ENCODE data around the gene FUS. TPM values are rescaled to one million over a fixed set of nuclear protein-coding genes. Genes with fewer than 3 reads are reported as not detected.

The FUS gene
- total and polyA plus RNA-seq, 9 of the 15 experiments (the other 6 are each of a cell fraction or from before 2014, with no cell fraction given) = 43.9 to 575 (median 87.2) TPM

- ATAC-seq (no peak), DNase-seq (ENCODE audit: extremely low read depth in 1 of 4, low spot score in 3 of 4) (no peak), FAIRE-seq (no peak)
- TF ChIP-seq RBFOX2 (IDR thresholded peaks at IDR 0.05; ENCODE audit: low read depth, low read length) (no peak), CEBPB (tag; IDR thresholded peaks at IDR 0.05) (peak; percentile 70)
- Histone ChIP-seq H3K4me1 (replicated peaks in 1 of 2; ENCODE audit: control insufficient read depth in 2 of 2, insufficient read depth in 2 of 2, low read length in 2 of 2) (peaks cover 11 to 51% of the 10 kb centered on the region in 2 experiments), H3K79me2 (ENCODE audit: control insufficient read depth, insufficient read depth, low read length) (no peaks in the 10 kb centered on the region), H3K9ac (ENCODE audit: insufficient read depth in 1 of 2, low read depth in 2 of 2, low read length in 2 of 2) (no peak overlapping the region), H3K27ac (ENCODE audit: extremely low read depth, low read depth, low read length) (no peak overlapping the region), H3K9me3 (replicated peaks; ENCODE audit: control insufficient read depth, insufficient read depth, low read depth, low read length) (no peaks in the 10 kb centered on the region), H3K27me3 (ENCODE audit: control insufficient read depth in 2 of 2, insufficient read depth in 2 of 2, low read length in 2 of 2) (peaks cover 15 to 21% of the 10 kb centered on the region in 2 experiments; a peak in 4 of 5 replicates), H3K36me3 (ENCODE audit: control insufficient read depth, insufficient read depth, low read length) (no peaks in the 10 kb centered on the region), H2AFZ (ENCODE audit: low read depth, low read length) (no peak overlapping the region), H3K4me2 (ENCODE audit: insufficient read depth, low read length) (no peak overlapping the region), H4K20me1 (replicated peaks; ENCODE audit: control insufficient read depth, insufficient read depth, low read length) (no peaks in the 10 kb centered on the region; the same call in 1 of the 2 replicates), H3K9me1 (ENCODE audit: control insufficient read depth, insufficient read depth, low read length) (no peaks in the 10 kb centered on the region), H3K4me3 (no peak overlapping the region)
- 10% methylated on average over 12 of the region's 12 CpGs for WGBS (ENCODE audit: insufficient coverage, low coverage, missing lambda C conversion rate)
- intact Hi-C loops (cut with micrococcal nuclease) = loop anchor here (10.0 kb wide), 1 partner anchor 161 kb away; the partner anchor contains the start of gene HSD3B7
- BruUV-seq (replicated peaks) = no TSS peak
- POLR2A ChIA-PET = interaction anchor here (0.6 to 3.5 kb wide), 7 partner anchors 11 to 143 kb away, joined by 3 to 24 read pairs (median 3); partner anchors contain the start of gene FUS
- in situ Hi-C loops (cut with MboI) = no loop called here
- CTCF ChIA-PET (ENCODE audit: low intra/inter-chr PET ratio) = no interaction called here
These were observed 34.4 kb upstream of the FUS start for GRCh38 chr16:31145398-31145990.

GRCh38 chr16:31147574-31147973, 32.4 kb upstream of the FUS start:
- DNase-seq (ENCODE audit: extremely low read depth in 1 of 4, low spot score in 3 of 4) = no peak
- intact Hi-C loops (cut with micrococcal nuclease) = loop anchor here (10.0 kb wide), 1 partner anchor 163 kb away; the partner anchor contains the start of gene HSD3B7
- H3K4me3 ChIP-seq = no peak overlapping the region
- H3K79me2 ChIP-seq (ENCODE audit: control insufficient read depth, insufficient read depth, low read length) = no peaks in the 10 kb centered on the region
- ChIA-PET CTCF (ENCODE audit: low intra/inter-chr PET ratio) (no interaction called here), POLR2A (interaction anchor here (0.7 kb wide), 1 partner anchor 32 kb away, joined by 3 read pairs; the partner anchor contains the start of gene FUS)
- WGBS (ENCODE audit: insufficient coverage, low coverage, missing lambda C conversion rate) = 21% methylated on average over 3 of the region's 3 CpGs
- H3K9ac ChIP-seq (ENCODE audit: insufficient read depth in 1 of 2, low read depth in 2 of 2, low read length in 2 of 2) = no peak overlapping the region
- H3K4me1 ChIP-seq (replicated peaks in 1 of 2; ENCODE audit: control insufficient read depth in 2 of 2, insufficient read depth in 2 of 2, low read length in 2 of 2) = peaks cover 2 to 34% of the 10 kb centered on the region in 2 experiments; a peak in 4 of 5 replicates
- BruUV-seq (replicated peaks) = no TSS peak
- in situ Hi-C loops (cut with MboI) = no loop called here
- no peaks in the 10 kb centered on the region for H3K9me3 ChIP-seq (replicated peaks; ENCODE audit: control insufficient read depth, insufficient read depth, low read depth, low read length)
- no peak overlapping the region for H2AFZ ChIP-seq (ENCODE audit: low read depth, low read length)
- no peaks in the 10 kb centered on the region; the same call in 1 of the 2 replicates for H4K20me1 ChIP-seq (replicated peaks; ENCODE audit: control insufficient read depth, insufficient read depth, low read length)
- H3K27me3 ChIP-seq (ENCODE audit: control insufficient read depth in 2 of 2, insufficient read depth in 2 of 2, low read length in 2 of 2) = peaks cover 15 to 21% of the 10 kb centered on the region in 2 experiments; a peak in 4 of 5 replicates
- no peak for TF ChIP-seq ZNF707 (CRISPR knock-in tag; conservative IDR thresholded peaks at IDR 0.05)
- 0 out of 2 replicates have a peak, but pooled peaks have one; percentile 28 for TF ChIP-seq BCOR (IDR thresholded peaks at IDR 0.05)
- TF ChIP-seq ZNF24 (IDR thresholded peaks at IDR 0.05) = peak; percentile 60; the same call in 1 of the 2 replicates
- TF ChIP-seq ZNF830 (CRISPR knock-in tag; IDR thresholded peaks at IDR 0.05) = no peak
- no peak overlapping the region for H3K27ac ChIP-seq (ENCODE audit: extremely low read depth, low read depth, low read length)
- no peaks in the 10 kb centered on the region for H3K36me3 ChIP-seq (ENCODE audit: control insufficient read depth, insufficient read depth, low read length)
- H3K9me1 ChIP-seq (ENCODE audit: control insufficient read depth, insufficient read depth, low read length) = no peaks in the 10 kb centered on the region
- no peak for FAIRE-seq
- H3K4me2 ChIP-seq (ENCODE audit: insufficient read depth, low read length) = peak overlapping the region; percentile 67; the same call in 1 of the 2 replicates
- ATAC-seq = no peak
